Nephron (organoid): ENCODE results near the gene ADCY2.

Experiments
- H3K27ac Mint-ChIP-seq, 3 experiments: 2 replicates each; pipeline ENCODE4 v1.8.0; 2020; ENCODE audit warnings: mixed read lengths in 3 of 3, mild to moderate bottlenecking in 2 of 3, moderate library complexity in 1 of 3
- H3K27me3 Mint-ChIP-seq: 2 replicates; pipeline ENCODE4 v1.8.0; 2021; ENCODE audit warnings: low read depth, mild to moderate bottlenecking, moderate library complexity, mixed read lengths
- H3K36me3 Mint-ChIP-seq: 2 replicates; pipeline ENCODE4 v1.8.0; 2020; ENCODE audit warnings: low read depth, mixed read lengths
- H3K4me1 Mint-ChIP-seq: 2 replicates; pipeline ENCODE4 v1.8.0; 2020; ENCODE audit warnings: mixed read lengths
- H3K4me3 Mint-ChIP-seq, 3 experiments: 2 replicates each; pipeline ENCODE4 v1.8.0; 2020; ENCODE audit warnings: mild to moderate bottlenecking in 3 of 3, mixed read lengths in 3 of 3, moderate library complexity in 2 of 3
- H3K9me3 Mint-ChIP-seq: 2 replicates; pipeline ENCODE4 v1.8.0; 2020; ENCODE audit warnings: mixed read lengths
- CTCF ChIP-seq, 3 experiments: fragments of 200-600 bp; sonication (generic); IDR thresholded peaks; one replicate each; pipeline ENCODE4 v1.5.0; 2021; ENCODE audit warnings: antibody characterized with exemption in 3 of 3; ENCODE audit not compliant: unreplicated experiment in 3 of 3

The ADCY2 gene

GRCh38 chr5:7662289-7662688 is 266.4 kb downstream of the ADCY2 start:
- Mint-ChIP-seq H3K27me3 (peaks cover 5% of the 10 kb centered on the region), H3K36me3 (no peaks in the 10 kb centered on the region), H3K27ac (no peak overlapping the region), H3K4me1 (no peaks in the 10 kb centered on the region), H3K4me3 (no peak overlapping the region), H3K9me3 (no peaks in the 10 kb centered on the region)
- no peak for TF ChIP-seq CTCF (IDR thresholded peaks at IDR 0.05; ENCODE audit: unreplicated experiment in 3 of 3)

- no peak for TF ChIP-seq CTCF (IDR thresholded peaks at IDR 0.05; ENCODE audit: unreplicated experiment in 3 of 3)
- Mint-ChIP-seq H3K36me3 (no peaks in the 10 kb centered on the region), H3K4me1 (peaks cover 1% of the 10 kb centered on the region), H3K27me3 (no peaks in the 10 kb centered on the region), H3K27ac (no peak overlapping the region), H3K4me3 (no peak overlapping the region), H3K9me3 (no peaks in the 10 kb centered on the region)
These were observed 267.9 kb downstream of the ADCY2 start for GRCh38 chr5:7663808-7664207.

- H3K27me3 Mint-ChIP-seq: no peaks in the 10 kb centered on the region
- peaks cover 5% of the 10 kb centered on the region for H3K4me1 Mint-ChIP-seq
- H3K4me3 Mint-ChIP-seq: no peak overlapping the region
- no peaks in the 10 kb centered on the region for H3K36me3 Mint-ChIP-seq
- H3K27ac Mint-ChIP-seq: no peak overlapping the region
- TF ChIP-seq CTCF (IDR thresholded peaks at IDR 0.05; ENCODE audit: unreplicated experiment in 3 of 3): no peak
- H3K9me3 Mint-ChIP-seq: no peaks in the 10 kb centered on the region
These were observed 268.3 kb downstream of the ADCY2 start for GRCh38 chr5:7664208-7664607.

GRCh38 chr5:7667216-7667767 is 271.4 kb downstream of the ADCY2 start:
- H3K27ac Mint-ChIP-seq: no peak overlapping the region
- no peak for TF ChIP-seq CTCF (IDR thresholded peaks at IDR 0.05; ENCODE audit: unreplicated experiment in 3 of 3)

GRCh38 chr5:7668161-7668560 is 272.2 kb downstream of the ADCY2 start:
- H3K36me3 Mint-ChIP-seq: no peaks in the 10 kb centered on the region
- no peak overlapping the region for H3K4me3 Mint-ChIP-seq
- TF ChIP-seq CTCF (IDR thresholded peaks at IDR 0.05; ENCODE audit: unreplicated experiment in 3 of 3): no peak
- no peaks in the 10 kb centered on the region for H3K27me3 Mint-ChIP-seq
- H3K9me3 Mint-ChIP-seq: peaks cover 4% of the 10 kb centered on the region
- H3K4me1 Mint-ChIP-seq: peaks cover 5% of the 10 kb centered on the region
- H3K27ac Mint-ChIP-seq: no peak overlapping the region

More at GRCh38 chr5:7667216-7667767, 271.4 kb downstream of the ADCY2 start:
- no peaks in the 10 kb centered on the region for H3K27me3 Mint-ChIP-seq
- H3K36me3 Mint-ChIP-seq: no peaks in the 10 kb centered on the region
- H3K4me1 Mint-ChIP-seq: peaks cover 5% of the 10 kb centered on the region
- peaks cover 4% of the 10 kb centered on the region for H3K9me3 Mint-ChIP-seq
- no peak overlapping the region for H3K4me3 Mint-ChIP-seq

GRCh38 chr5:7668627-7669026 is 272.7 kb downstream of the ADCY2 start:
- Mint-ChIP-seq H3K4me1 (peaks cover 5% of the 10 kb centered on the region), H3K27me3 (no peaks in the 10 kb centered on the region), H3K36me3 (no peaks in the 10 kb centered on the region), H3K27ac (no peak overlapping the region), H3K4me3 (no peak overlapping the region), H3K9me3 (peaks cover 4% of the 10 kb centered on the region)
- TF ChIP-seq CTCF (IDR thresholded peaks at IDR 0.05; ENCODE audit: unreplicated experiment in 3 of 3): no peak
